ENCODE measurements around the gene SNX20. TPM values are rescaled to one million over a fixed set of nuclear protein-coding genes. Genes with fewer than 3 reads are reported as not detected.

The SNX20 gene
- total RNA-seq, 2 experiments from 2014 or later: 64.8 to 65.3 TPM

GRCh38 chr16:50631985-50632576 lies 49.0 kb downstream of the SNX20 start:
- Mint-ChIP-seq H3K4me3 (no peak overlapping the region), H3K27me3 (ENCODE audit: low read depth) (no peaks in the 10 kb centered on the region), H3K9me3 (ENCODE audit: insufficient read depth) (no peaks in the 10 kb centered on the region), H3K4me1 (ENCODE audit: low read depth) (peaks cover 13% of the 10 kb centered on the region), H3K36me3 (ENCODE audit: low read depth) (no peaks in the 10 kb centered on the region), H3K27ac (no peak overlapping the region)
- ChIA-PET POLR2A (no interaction called here), CTCF (no interaction called here)
- DNase-seq: no peak
- ATAC-seq: no peak

GRCh38 chr16:50631249-50631984 lies 49.7 kb downstream of the SNX20 start:
- CTCF ChIA-PET: no interaction called here
- POLR2A ChIA-PET: no interaction called here
- H3K4me3 Mint-ChIP-seq: no peak overlapping the region
- no peak for ATAC-seq
- H3K27me3 Mint-ChIP-seq (ENCODE audit: low read depth): no peaks in the 10 kb centered on the region
- DNase-seq: no peak
- peaks cover 18% of the 10 kb centered on the region for H3K4me1 Mint-ChIP-seq (ENCODE audit: low read depth)
- H3K9me3 Mint-ChIP-seq (ENCODE audit: insufficient read depth): no peaks in the 10 kb centered on the region
- no peaks in the 10 kb centered on the region for H3K36me3 Mint-ChIP-seq (ENCODE audit: low read depth)
- no peak overlapping the region for H3K27ac Mint-ChIP-seq

GRCh38 chr16:50630394-50631020 lies 50.6 kb downstream of the SNX20 start:
- Mint-ChIP-seq H3K4me1 (ENCODE audit: low read depth) (peaks cover 19% of the 10 kb centered on the region), H3K36me3 (ENCODE audit: low read depth) (no peaks in the 10 kb centered on the region), H3K9me3 (ENCODE audit: insufficient read depth) (no peaks in the 10 kb centered on the region), H3K27me3 (ENCODE audit: low read depth) (no peaks in the 10 kb centered on the region), H3K27ac (no peak overlapping the region), H3K4me3 (no peak overlapping the region)
- DNase-seq (no peak), ATAC-seq (no peak)
- ChIA-PET POLR2A (no interaction called here), CTCF (interaction anchor here (1.0 kb wide), 1 partner anchor 35 kb away, joined by 3 read pairs; no protein-coding TSS in a partner anchor)

GRCh38 chr16:50629334-50629733 lies 51.8 kb downstream of the SNX20 start:
- no peaks in the 10 kb centered on the region for H3K36me3 Mint-ChIP-seq (ENCODE audit: low read depth)
- peaks cover 19% of the 10 kb centered on the region for H3K4me1 Mint-ChIP-seq (ENCODE audit: low read depth)
- no peak overlapping the region for H3K27ac Mint-ChIP-seq
- H3K27me3 Mint-ChIP-seq (ENCODE audit: low read depth): no peaks in the 10 kb centered on the region
- ATAC-seq (no peak), DNase-seq (no peak)
- no peak overlapping the region for H3K4me3 Mint-ChIP-seq
- no peaks in the 10 kb centered on the region for H3K9me3 Mint-ChIP-seq (ENCODE audit: insufficient read depth)
- POLR2A ChIA-PET: no interaction called here
- CTCF ChIA-PET: no interaction called here

- no peak overlapping the region for H3K4me3 Mint-ChIP-seq
- no peaks in the 10 kb centered on the region for H3K36me3 Mint-ChIP-seq (ENCODE audit: low read depth)
- H3K4me1 Mint-ChIP-seq (ENCODE audit: low read depth): peaks cover 19% of the 10 kb centered on the region
- no peaks in the 10 kb centered on the region for H3K27me3 Mint-ChIP-seq (ENCODE audit: low read depth)
- DNase-seq (no peak), ATAC-seq (no peak)
- POLR2A ChIA-PET: no interaction called here
- no peaks in the 10 kb centered on the region for H3K9me3 Mint-ChIP-seq (ENCODE audit: insufficient read depth)
- no peak overlapping the region for H3K27ac Mint-ChIP-seq
- CTCF ChIA-PET: interaction anchor here (0.8 to 4.2 kb wide), 13 partner anchors 12 to 269 kb away, joined by 3 to 33 read pairs (median 4); partner anchors contain the start of gene CYLD
Measured at GRCh38 chr16:50628156-50628802, 52.8 kb downstream of the SNX20 start.

GRCh38 chr16:50627419-50627818 lies 53.7 kb downstream of the SNX20 start:
- peak overlapping the region; percentile 13 for H3K4me3 Mint-ChIP-seq
- no peaks in the 10 kb centered on the region for H3K36me3 Mint-ChIP-seq (ENCODE audit: low read depth)
- H3K27ac Mint-ChIP-seq: peak overlapping the region; percentile 70
- peaks cover 19% of the 10 kb centered on the region for H3K4me1 Mint-ChIP-seq (ENCODE audit: low read depth)
- ChIA-PET POLR2A (interaction anchor here (1.1 kb wide), 1 partner anchor 18 kb away, joined by 3 read pairs; no protein-coding TSS in a partner anchor), CTCF (interaction anchor here (0.6 to 4.2 kb wide), 18 partner anchors 11 to 300 kb away, joined by 3 to 33 read pairs (median 4); partner anchors contain the start of gene CYLD)
- no peaks in the 10 kb centered on the region for H3K9me3 Mint-ChIP-seq (ENCODE audit: insufficient read depth)
- ATAC-seq (peak; percentile 72), DNase-seq (peak; percentile 51)
- no peaks in the 10 kb centered on the region for H3K27me3 Mint-ChIP-seq (ENCODE audit: low read depth)

- Mint-ChIP-seq H3K4me1 (ENCODE audit: low read depth) (peaks cover 19% of the 10 kb centered on the region), H3K27me3 (ENCODE audit: low read depth) (no peaks in the 10 kb centered on the region), H3K27ac (peak overlapping the region; percentile 70), H3K4me3 (no peak overlapping the region), H3K36me3 (ENCODE audit: low read depth) (no peaks in the 10 kb centered on the region), H3K9me3 (ENCODE audit: insufficient read depth) (no peaks in the 10 kb centered on the region)
- DNase-seq: peak; percentile 28
- ATAC-seq: no peak
- ChIA-PET POLR2A (interaction anchor here (1.1 kb wide), 1 partner anchor 18 kb away, joined by 3 read pairs; no protein-coding TSS in a partner anchor), CTCF (interaction anchor here (0.6 to 4.2 kb wide), 15 partner anchors 10 to 300 kb away, joined by 3 to 33 read pairs (median 4); no protein-coding TSS in a partner anchor)
Measured at GRCh38 chr16:50626868-50627267, 54.2 kb downstream of the SNX20 start.

- ATAC-seq: no peak
Measured at GRCh38 chr16:50625374-50625773, 55.7 kb downstream of the SNX20 start.

GRCh38 chr16:50624449-50624970 lies 56.6 kb downstream of the SNX20 start:
- CTCF ChIA-PET: interaction anchor here (1.0 to 1.5 kb wide), 3 partner anchors 41 to 182 kb away, joined by 3 to 5 read pairs (median 3); no protein-coding TSS in a partner anchor
- H3K27me3 Mint-ChIP-seq (ENCODE audit: low read depth): no peaks in the 10 kb centered on the region
- POLR2A ChIA-PET: no interaction called here
- H3K9me3 Mint-ChIP-seq (ENCODE audit: insufficient read depth): no peaks in the 10 kb centered on the region
- peaks cover 19% of the 10 kb centered on the region for H3K4me1 Mint-ChIP-seq (ENCODE audit: low read depth)
- no peak overlapping the region for H3K4me3 Mint-ChIP-seq
- H3K36me3 Mint-ChIP-seq (ENCODE audit: low read depth): no peaks in the 10 kb centered on the region
- ATAC-seq (no peak), DNase-seq (no peak)
- H3K27ac Mint-ChIP-seq: peak overlapping the region; percentile 43

More at GRCh38 chr16:50625374-50625773, 55.7 kb downstream of the SNX20 start:
- CTCF ChIA-PET: interaction anchor here (4.2 kb wide), 1 partner anchor 41 kb away, joined by 33 read pairs; no protein-coding TSS in a partner anchor
- Mint-ChIP-seq H3K27ac (no peak overlapping the region), H3K4me1 (ENCODE audit: low read depth) (peaks cover 19% of the 10 kb centered on the region), H3K4me3 (no peak overlapping the region), H3K9me3 (ENCODE audit: insufficient read depth) (no peaks in the 10 kb centered on the region), H3K36me3 (ENCODE audit: low read depth) (no peaks in the 10 kb centered on the region), H3K27me3 (ENCODE audit: low read depth) (no peaks in the 10 kb centered on the region)
- POLR2A ChIA-PET: interaction anchor here (0.6 kb wide), 1 partner anchor 648 kb away, joined by 3 read pairs; no protein-coding TSS in a partner anchor
- DNase-seq: no peak

- CTCF ChIA-PET: no interaction called here
- ATAC-seq: no peak
Measured at GRCh38 chr16:50622643-50623369, 58.3 kb downstream of the SNX20 start.

GRCh38 chr16:50622029-50622428 lies 59.1 kb downstream of the SNX20 start:
- ATAC-seq: no peak
- Mint-ChIP-seq H3K36me3 (ENCODE audit: low read depth) (no peaks in the 10 kb centered on the region), H3K27ac (no peak overlapping the region), H3K4me3 (no peak overlapping the region), H3K9me3 (ENCODE audit: insufficient read depth) (no peaks in the 10 kb centered on the region), H3K27me3 (ENCODE audit: low read depth) (no peaks in the 10 kb centered on the region), H3K4me1 (ENCODE audit: low read depth) (peaks cover 8% of the 10 kb centered on the region)
- ChIA-PET POLR2A (no interaction called here), CTCF (no interaction called here)
- no peak for DNase-seq

More at GRCh38 chr16:50622643-50623369, 58.3 kb downstream of the SNX20 start:
- no peak overlapping the region for H3K4me3 Mint-ChIP-seq
- H3K27ac Mint-ChIP-seq: no peak overlapping the region
- H3K36me3 Mint-ChIP-seq (ENCODE audit: low read depth): no peaks in the 10 kb centered on the region
- no peaks in the 10 kb centered on the region for H3K9me3 Mint-ChIP-seq (ENCODE audit: insufficient read depth)
- POLR2A ChIA-PET: no interaction called here
- DNase-seq: no peak
- H3K27me3 Mint-ChIP-seq (ENCODE audit: low read depth): no peaks in the 10 kb centered on the region
- H3K4me1 Mint-ChIP-seq (ENCODE audit: low read depth): peaks cover 16% of the 10 kb centered on the region

Data from activated CD8-positive, alpha-beta T cell treated with anti-CD3 and anti-CD28 coated beads, Interleukin-2, amount 10 ng/mL, durations not matched to agents 7 days and 5 days (primary cell).